GM12864 (cell line): ENCODE measurements around the gene MAD1L1.

Experiments
- DNase-seq: peaks from one replicate; pipeline ENCODE4 v3.0.0-alpha.2; 2011; ENCODE audit warnings: low read depth
- H3K4me3 ChIP-seq: 2 replicates; pipeline ENCODE4 v1.5.1; 2011; ENCODE audit warnings: mild to moderate bottlenecking, low read depth, low read length, control low read depth
- TF ChIP-seq, protein P1 (sequence below): IDR thresholded peaks from 2 replicates; pipeline ENCODE4 v1.5.1; 2011; ENCODE audit warnings: low read depth, mild to moderate bottlenecking, moderate library complexity, low read length, control low read depth, inconsistent platforms; ENCODE audit errors: missing control alignments

MAD1L1 gene

DNA sequence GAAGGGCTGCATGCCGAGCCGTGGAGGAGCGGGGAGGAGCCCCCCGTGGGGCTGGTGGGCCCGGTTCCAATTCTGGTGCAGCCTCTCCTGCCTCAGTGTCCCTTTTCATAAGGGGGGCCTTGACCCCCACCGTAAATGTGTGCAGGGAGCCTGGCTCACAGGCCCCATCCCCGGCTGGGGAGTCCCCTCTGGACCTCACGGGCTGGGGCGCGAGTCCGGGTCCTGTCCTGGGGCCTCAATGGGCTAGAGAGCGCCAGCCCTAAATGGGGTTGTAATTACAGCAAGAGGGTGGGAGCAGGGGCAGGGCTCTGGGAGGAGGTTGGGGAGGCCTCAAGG lies 359.7 kb downstream of the MAD1L1 start:
- no peak overlapping the region for H3K4me3 ChIP-seq
- no peak for DNase-seq
- TF ChIP-seq, protein P1, sequence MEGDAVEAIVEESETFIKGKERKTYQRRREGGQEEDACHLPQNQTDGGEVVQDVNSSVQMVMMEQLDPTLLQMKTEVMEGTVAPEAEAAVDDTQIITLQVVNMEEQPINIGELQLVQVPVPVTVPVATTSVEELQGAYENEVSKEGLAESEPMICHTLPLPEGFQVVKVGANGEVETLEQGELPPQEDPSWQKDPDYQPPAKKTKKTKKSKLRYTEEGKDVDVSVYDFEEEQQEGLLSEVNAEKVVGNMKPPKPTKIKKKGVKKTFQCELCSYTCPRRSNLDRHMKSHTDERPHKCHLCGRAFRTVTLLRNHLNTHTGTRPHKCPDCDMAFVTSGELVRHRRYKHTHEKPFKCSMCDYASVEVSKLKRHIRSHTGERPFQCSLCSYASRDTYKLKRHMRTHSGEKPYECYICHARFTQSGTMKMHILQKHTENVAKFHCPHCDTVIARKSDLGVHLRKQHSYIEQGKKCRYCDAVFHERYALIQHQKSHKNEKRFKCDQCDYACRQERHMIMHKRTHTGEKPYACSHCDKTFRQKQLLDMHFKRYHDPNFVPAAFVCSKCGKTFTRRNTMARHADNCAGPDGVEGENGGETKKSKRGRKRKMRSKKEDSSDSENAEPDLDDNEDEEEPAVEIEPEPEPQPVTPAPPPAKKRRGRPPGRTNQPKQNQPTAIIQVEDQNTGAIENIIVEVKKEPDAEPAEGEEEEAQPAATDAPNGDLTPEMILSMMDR, result no peak

- no peak overlapping the region for H3K4me3 ChIP-seq
- TF ChIP-seq, protein P1, result no peak
- no peak for DNase-seq
These were observed 360.3 kb downstream of the MAD1L1 start for GRCh38 chr7:1872191-1873069.

GRCh38 chr7:1869452-1870130 lies 363.2 kb downstream of the MAD1L1 start:
- no peak overlapping the region for H3K4me3 ChIP-seq
- TF ChIP-seq, protein P1, result no peak
- DNase-seq, result no peak

DNA sequence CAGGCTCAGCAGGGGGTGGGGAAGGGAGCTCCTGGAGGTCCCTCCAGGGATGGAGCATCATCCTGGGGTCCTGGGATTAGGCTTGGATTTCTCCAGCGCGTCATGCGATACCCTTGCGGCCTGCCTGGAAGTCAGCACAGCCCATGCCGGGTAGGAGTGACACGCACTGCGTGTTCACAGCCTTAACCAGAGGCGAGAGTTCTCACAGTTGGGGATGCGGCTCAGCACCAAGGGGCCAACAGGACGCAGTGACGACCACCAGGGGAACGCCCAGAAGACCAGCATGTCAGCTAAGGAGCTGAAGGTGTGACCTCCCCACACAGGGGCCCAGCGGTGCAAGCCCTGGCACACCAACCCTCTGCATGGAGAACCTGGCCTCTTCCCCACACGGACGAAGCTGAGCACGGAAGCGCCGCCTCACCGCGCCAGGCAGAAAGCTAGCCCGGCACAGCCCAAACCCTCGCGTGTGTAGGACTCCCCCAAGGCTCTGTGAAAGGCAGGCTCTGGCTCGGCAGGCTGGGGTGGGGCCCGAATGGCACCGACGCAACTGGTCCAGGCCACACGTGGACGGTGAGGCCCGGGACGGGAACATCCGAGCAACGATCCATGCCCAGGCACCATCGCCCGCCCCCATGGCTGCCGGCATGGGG lies 364.1 kb downstream of the MAD1L1 start:
- TF ChIP-seq, protein P1, result no peak
- no peak overlapping the region for H3K4me3 ChIP-seq
- no peak for DNase-seq

DNA sequence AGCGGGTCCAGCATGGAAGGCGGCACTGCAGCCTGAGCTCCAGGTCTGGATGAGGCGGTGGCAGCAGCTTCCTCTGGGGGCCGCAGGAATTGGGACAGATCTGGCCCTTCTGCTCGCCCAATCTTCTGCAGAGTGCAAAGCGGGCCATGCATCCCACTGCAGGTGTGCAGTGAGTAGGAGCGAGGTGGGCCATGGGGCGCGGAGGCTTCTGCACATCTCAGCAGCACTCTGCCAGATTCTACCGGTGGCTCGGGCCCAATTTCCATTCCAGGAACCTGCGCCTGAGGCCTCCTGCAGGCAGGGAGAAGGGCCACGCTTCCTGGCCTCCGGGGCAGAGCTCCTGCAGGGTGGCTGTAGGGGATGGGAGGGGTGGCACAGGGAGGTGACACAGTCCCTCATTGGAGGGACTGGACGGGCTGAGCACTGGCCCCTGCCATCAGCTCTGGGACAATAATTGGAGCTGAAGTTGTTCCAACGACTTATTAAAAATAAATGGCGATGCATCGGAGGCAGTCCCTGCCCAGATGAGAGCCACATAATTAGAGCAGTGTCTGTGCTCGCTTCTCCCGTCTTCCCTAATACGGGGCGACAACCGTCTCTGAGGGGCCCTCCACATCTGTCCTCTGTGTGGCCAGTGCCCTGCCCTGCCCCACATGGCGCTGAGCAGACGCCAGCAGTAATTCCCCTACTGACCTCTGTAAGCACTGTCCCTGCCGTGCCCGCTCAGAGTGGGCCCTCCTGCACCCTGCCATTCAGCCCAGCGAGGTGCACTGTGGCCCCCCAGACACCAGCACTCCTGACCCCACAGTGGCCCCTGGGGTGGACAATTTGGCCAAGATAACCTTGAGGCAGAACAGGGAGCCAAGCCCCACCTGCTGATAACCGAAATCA lies 365.1 kb downstream of the MAD1L1 start:
- DNase-seq, result no peak
- TF ChIP-seq, protein P1, result no peak
- H3K4me3 ChIP-seq, result no peak overlapping the region

GRCh38 chr7:1866601-1867000 lies 366.1 kb downstream of the MAD1L1 start:
- DNase-seq, result no peak
- TF ChIP-seq, protein P1, result no peak
- no peak overlapping the region for H3K4me3 ChIP-seq
